GM23338 (cell line): ENCODE results near the gene WARS2. TPM values are rescaled to one million over a fixed set of nuclear protein-coding genes. Genes with fewer than 3 reads are reported as not detected.
A peak's percentile ranks its signal among the peaks of the same experiment; 100 is the strongest.

Experiments used
- ATAC-seq: fragments of 200-7000 bp; cut with Tn5 transposase; 3 replicates; pipeline ENCODE4 v1.9.1; 2020
- DNase-seq: peaks from one replicate; pipeline ENCODE4 v3.0.0-alpha.2; 2015; ENCODE audit warnings: low spot score
- H2AFZ ChIP-seq: fragments of 200-600 bp; sonication (generic); 2 replicates; pipeline ENCODE4 v1.8.0; 2016; ENCODE audit warnings: antibody characterized with exemption, mild to moderate bottlenecking, moderate library complexity
- H3F3A ChIP-seq: fragments of 200-600 bp; sonication (generic); replicated peaks from 2 replicates; pipeline ENCODE4 v1.8.0; 2017; ENCODE audit warnings: antibody characterized with exemption, mixed run types, low read depth
- H3K27ac ChIP-seq: fragments of 200-600 bp; sonication (generic); 2 replicates; pipeline ENCODE4 v1.6.1; 2016; ENCODE audit warnings: low read depth
- H3K27me3 ChIP-seq: fragments of 200-600 bp; sonication (generic); 2 replicates; pipeline ENCODE4 v1.8.0; 2016; ENCODE audit warnings: mild to moderate bottlenecking, mixed run types, moderate library complexity; ENCODE audit not compliant: insufficient read depth
- H3K36me3 ChIP-seq: fragments of 200-600 bp; sonication (generic); 2 replicates; pipeline ENCODE4 v1.8.0; 2016; ENCODE audit warnings: mild to moderate bottlenecking; ENCODE audit not compliant: insufficient read depth
- H3K4me1 ChIP-seq: fragments of 200-600 bp; sonication (generic); 2 replicates; pipeline ENCODE4 v1.8.0; 2016; ENCODE audit warnings: mild to moderate bottlenecking, moderate library complexity; ENCODE audit not compliant: insufficient read depth
- H3K4me2 ChIP-seq: fragments of 200-600 bp; sonication (generic); 2 replicates; pipeline ENCODE4 v1.7.1; 2017; ENCODE audit warnings: mixed run types
- H3K4me3 ChIP-seq: fragments of 200-600 bp; sonication (generic); 2 replicates; pipeline ENCODE4 v1.6.1; 2016; ENCODE audit warnings: mixed run types
- H3K79me2 ChIP-seq: fragments of 200-600 bp; sonication (generic); replicated peaks from 2 replicates; pipeline ENCODE4 v1.8.0; 2017; ENCODE audit warnings: mild to moderate bottlenecking; ENCODE audit not compliant: insufficient read depth
- H3K9me2 ChIP-seq: fragments of 200-600 bp; sonication (generic); 2 replicates; pipeline ENCODE4 v1.8.0; 2017; ENCODE audit not compliant: insufficient read depth
- H4K20me1 ChIP-seq: fragments of 200-600 bp; sonication (generic); replicated peaks from 2 replicates; pipeline ENCODE4 v1.8.0; 2017; ENCODE audit warnings: mild to moderate bottlenecking; ENCODE audit not compliant: insufficient read depth
- H3K27ac Mint-ChIP-seq: 2 replicates; pipeline ENCODE4 v1.8.0; 2020; ENCODE audit warnings: inconsistent platforms, mild to moderate bottlenecking, moderate library complexity, mixed read lengths
- H3K27me3 Mint-ChIP-seq: 3 replicates; pipeline ENCODE4 v1.8.0; 2022; ENCODE audit warnings: low read depth, mild to moderate bottlenecking, moderate library complexity, mixed read lengths, inconsistent platforms; ENCODE audit not compliant: insufficient read depth, poor library complexity
- H3K36me3 Mint-ChIP-seq: 3 replicates; pipeline ENCODE4 v1.8.0; 2021; ENCODE audit warnings: low read depth, mild to moderate bottlenecking, inconsistent platforms, moderate library complexity, mixed read lengths
- H3K4me1 Mint-ChIP-seq: 3 replicates; pipeline ENCODE4 v1.8.0; 2020; ENCODE audit warnings: mild to moderate bottlenecking, inconsistent platforms, mixed read lengths
- H3K4me3 Mint-ChIP-seq: 3 replicates; pipeline ENCODE4 v1.8.0; 2021; ENCODE audit warnings: moderate library complexity, mild to moderate bottlenecking, inconsistent platforms, mixed read lengths
- H3K9me3 Mint-ChIP-seq: 3 replicates; pipeline ENCODE4 v1.8.0; 2020; ENCODE audit warnings: moderate library complexity, mild to moderate bottlenecking, inconsistent platforms, mixed read lengths
- CREB1 ChIP-seq: fragments of 250-450 bp; sonication (Bioruptor Pico); IDR thresholded peaks from 2 replicates; pipeline ENCODE4 v1.5.0; 2020; ENCODE audit warnings: low read depth, mild to moderate bottlenecking, moderate library complexity
- CTCF ChIP-seq, 2 experiments: fragments of 200-600 bp in 1 of 2; sonication (generic) in 1 of 2; conservative IDR thresholded peaks; 2 replicates each; pipeline versions ENCODE4 v1.5.1 to v1.6.1; 2016 to 2017; ENCODE audit warnings: antibody characterized with exemption in 2 of 2, low read depth in 2 of 2, mild to moderate bottlenecking in 2 of 2, moderate library complexity in 1 of 2
- ETS1 ChIP-seq: IDR thresholded peaks from 2 replicates; pipeline ENCODE4 v1.6.1; 2016; ENCODE audit warnings: antibody characterized with exemption
- EZH2 ChIP-seq: fragments of 200-600 bp; sonication (generic); IDR thresholded peaks from one replicate; pipeline ENCODE4 v1.8.0; 2017; ENCODE audit warnings: antibody characterized with exemption, mild to moderate bottlenecking, low read depth; ENCODE audit not compliant: unreplicated experiment
- EZH2phosphoT487 ChIP-seq: fragments of 200-600 bp; sonication (generic); IDR thresholded peaks from one replicate; pipeline ENCODE4 v1.8.1; 2018; ENCODE audit warnings: antibody characterized with exemption; ENCODE audit not compliant: unreplicated experiment
- JUNB ChIP-seq: IDR thresholded peaks from one replicate; pipeline ENCODE4 v1.6.1; 2016; ENCODE audit warnings: antibody characterized with exemption; ENCODE audit not compliant: unreplicated experiment
- NANOG ChIP-seq: IDR thresholded peaks from 2 replicates; pipeline ENCODE4 v1.6.1; 2016; ENCODE audit warnings: antibody characterized with exemption, borderline replicate concordance
- POLR2AphosphoS5 ChIP-seq: IDR thresholded peaks from 2 replicates; pipeline ENCODE4 v1.6.1; 2016; ENCODE audit warnings: antibody characterized with exemption, low read depth
- REST ChIP-seq: IDR thresholded peaks from one replicate; pipeline ENCODE4 v1.6.1; 2018; ENCODE audit warnings: antibody characterized with exemption; ENCODE audit not compliant: unreplicated experiment
- STAT1 ChIP-seq: IDR thresholded peaks from one replicate; pipeline ENCODE4 v1.6.1; 2016; ENCODE audit warnings: antibody characterized with exemption; ENCODE audit not compliant: unreplicated experiment
- ZNF114 ChIP-seq: fragments of 250-450 bp; sonication (Bioruptor Pico); IDR thresholded peaks from 2 replicates; pipeline ENCODE4 v1.5.0; 2020; ENCODE audit warnings: mild to moderate bottlenecking, moderate library complexity
- ZNF331 ChIP-seq: fragments of 250-450 bp; sonication (Bioruptor Pico); IDR thresholded peaks from 2 replicates; pipeline ENCODE4 v1.5.0; 2020; ENCODE audit warnings: low read depth, mild to moderate bottlenecking, moderate library complexity
- ZNF462 ChIP-seq: fragments of 250-450 bp; sonication (Bioruptor Pico); IDR thresholded peaks from 2 replicates; pipeline ENCODE4 v1.5.0; 2020; ENCODE audit warnings: mild to moderate bottlenecking, moderate library complexity
- polyA plus RNA-seq: library from polyadenylated mRNA; unstranded; fragments of >200 nt; fragmentation: Nextera tagmentation; extraction: Ambion mirVana; gene quantifications from 2 replicates; pipeline ENCODE4 v1.2.1, GENCODE V29; 2016
- total RNA-seq: library from RNA; depleted of rRNA; stranded (reverse); fragments of >200 nt; shearing (Covaris generic); gene quantifications from 2 replicates; pipeline ENCODE4 v1.2.3, GENCODE V29; 2014

The WARS2 gene
- total and polyA plus RNA-seq, 2 experiments from 2014 or later = 6.4 to 12.6 TPM

- peaks cover 6% of the 10 kb centered on the region for H3K9me3 Mint-ChIP-seq
- H3K4me3 Mint-ChIP-seq = peak within 1 kb of the TSS; percentile 73
- H3F3A ChIP-seq = peaks cover 26% of the 10 kb centered on the region
- H3K27me3 ChIP-seq = peaks cover 100% of the 10 kb centered on the region
- no peaks in the 10 kb centered on the region for H3K79me2 ChIP-seq
- peaks cover 100% of the 10 kb centered on the region for H3K27me3 Mint-ChIP-seq
- peaks cover 7% of the 10 kb centered on the region; the same call in 1 of the 2 replicates for H4K20me1 ChIP-seq
- no peaks in the 10 kb centered on the region for H3K9me2 ChIP-seq
- DNase-seq (peak; percentile 92), ATAC-seq (peak; percentile 27)
- peaks cover 77% of the 10 kb centered on the region for H3K4me1 Mint-ChIP-seq
- H3K27ac Mint-ChIP-seq = no peak within 1 kb of the TSS
- H3K4me2 ChIP-seq = peak within 1 kb of the TSS; percentile 74
- H2AFZ ChIP-seq = peak within 1 kb of the TSS; percentile 87
- TF ChIP-seq EZH2phosphoT487 = peak; percentile 72
- peak; percentile 51 for TF ChIP-seq JUNB
- no peak for TF ChIP-seq ETS1
- TF ChIP-seq EZH2 = peak; percentile 88
- TF ChIP-seq STAT1 = no peak
- no peak for TF ChIP-seq NANOG
- TF ChIP-seq CREB1 = no peak
- TF ChIP-seq ZNF462 (CRISPR knock-in tag) = no peak
- no peak for TF ChIP-seq ZNF114 (CRISPR knock-in tag)
- TF ChIP-seq CTCF (conservative IDR thresholded peaks at IDR 0.05; ENCODE audit: low read depth in 2 of 2) = no peak
- no peak for TF ChIP-seq ZNF331 (CRISPR knock-in tag)
- no peak for TF ChIP-seq REST
- no peak for TF ChIP-seq POLR2AphosphoS5
- peaks cover 68% of the 10 kb centered on the region for H3K4me1 ChIP-seq
- peak within 1 kb of the TSS; percentile 59 for H3K4me3 ChIP-seq
- no peak within 1 kb of the TSS for H3K27ac ChIP-seq
- no peaks in the 10 kb centered on the region for H3K36me3 Mint-ChIP-seq
- H3K36me3 ChIP-seq = no peaks in the 10 kb centered on the region
Measured at GRCh38 chr1:118988186-118989005, 152.1 kb downstream of the WARS2 start, which contains the start of gene TBX15. Gene TBX15 (minus strand): TSS chr1:118988343. CDS start chr1:118987795, 548 bp downstream.
